GM12878 (cell line): ENCODE measurements around the gene ARAP2. TPM values are rescaled to one million over a fixed set of nuclear protein-coding genes. Genes with fewer than 3 reads are reported as not detected.
A peak's percentile ranks its signal among the peaks of the same experiment; 100 is the strongest.

Experiments used
- ATAC-seq: fragments of 200-7000 bp; cut with Tn5 transposase; 3 replicates; pipeline ENCODE4 v1.9.1; 2020; ENCODE audit warnings: mild to moderate bottlenecking, moderate library complexity
- BruUV-seq: library from RNA; stranded (reverse); fragments of 400-500 nt; replicated peaks from 2 replicates; lab custom pipeline; 2021; lab: Mats Ljungman, UMichigan
- CTCF ChIA-PET: fragments of 300-600 bp; sonication (Branson Sonifier 250); formaldehyde crosslinking; extraction: SDS; loops from one replicate; lab custom pipeline; 2021; ENCODE audit warnings: inconsistent platforms; lab: Yijun Ruan, JAX
- POLR2A ChIA-PET: fragments of 350-600 bp; formaldehyde crosslinking; extraction: SDS; loops from one replicate; lab custom pipeline; 2021; ENCODE audit warnings: inconsistent platforms; lab: Charles Lee
- RAD21 ChIA-PET: fragments of 300-600 bp; sonication (Branson Sonifier 250); formaldehyde crosslinking; loops from one replicate; lab custom pipeline; 2023; ENCODE audit warnings: antibody characterized with exemption; ENCODE audit not compliant: unreplicated experiment; lab: Charles Lee
- SMC1A ChIA-PET: fragments of 300-600 bp; sonication (Branson Sonifier 250); formaldehyde crosslinking; loops from one replicate; lab custom pipeline; 2023; ENCODE audit not compliant: unreplicated experiment, uncharacterized antibody; lab: Charles Lee
- DNase-seq: peaks from one replicate; pipeline ENCODE4 v3.0.0-alpha.2; 2011; ENCODE audit warnings: low read depth, low spot score
- FAIRE-seq: peaks from 3 replicates; lab custom pipeline; 2011; peaks lifted over from hg19 to GRCh38; lab: Jason Lieb, UNC
- H2AFZ ChIP-seq: 2 replicates; pipeline ENCODE4 v1.6.0; 2011; ENCODE audit warnings: low read depth, low read length, control low read depth; ENCODE audit not compliant: control insufficient read depth
- H3K27ac ChIP-seq: 2 replicates; pipeline ENCODE4 v1.5.1; 2011; ENCODE audit warnings: control low read depth; ENCODE audit not compliant: control insufficient read depth, insufficient read depth
- H3K27me3 ChIP-seq, 2 experiments: replicated peaks in 1 of 2; 2 replicates each; pipeline versions ENCODE4 v1.6.0 to v1.6.1; 2011; ENCODE audit warnings: low read length in 1 of 2; ENCODE audit not compliant: control insufficient read depth in 2 of 2, insufficient read depth in 2 of 2
- H3K36me3 ChIP-seq, 2 experiments: 2 replicates each; pipeline ENCODE4 v1.5.1; 2011; ENCODE audit warnings: low read length in 1 of 2; ENCODE audit not compliant: control insufficient read depth in 2 of 2, insufficient read depth in 2 of 2
- H3K4me1 ChIP-seq: 2 replicates; pipeline ENCODE4 v1.6.1; 2011; ENCODE audit warnings: mild to moderate bottlenecking, low read length, moderate library complexity, mixed read lengths; ENCODE audit not compliant: control insufficient read depth, insufficient read depth
- H3K4me2 ChIP-seq: 2 replicates; pipeline ENCODE4 v1.6.0; 2011; ENCODE audit warnings: control low read depth; ENCODE audit not compliant: control insufficient read depth, insufficient read depth
- H3K4me3 ChIP-seq: fragments of 200-600 bp; sonication (generic); 2 replicates; pipeline ENCODE4 v1.5.1; 2016
- H3K79me2 ChIP-seq: 2 replicates; pipeline ENCODE4 v1.6.0; 2011; ENCODE audit warnings: low read length; ENCODE audit not compliant: control insufficient read depth, insufficient read depth
- H3K9ac ChIP-seq: 2 replicates; pipeline ENCODE4 v1.8.0; 2011; ENCODE audit warnings: low read length, control low read depth, mixed read lengths; ENCODE audit not compliant: control insufficient read depth, insufficient read depth
- H3K9me3 ChIP-seq: replicated peaks from 3 replicates; pipeline ENCODE4 v1.5.1; 2011; ENCODE audit warnings: mild to moderate bottlenecking, low read length; ENCODE audit not compliant: control insufficient read depth, insufficient read depth
- H4K20me1 ChIP-seq: 2 replicates; pipeline ENCODE4 v1.6.0; 2011; ENCODE audit not compliant: control insufficient read depth, insufficient read depth
- BMI1 ChIP-seq: fragments of 450-650 bp; IDR thresholded peaks from 2 replicates; pipeline ENCODE4 v1.6.1; 2016; ENCODE audit warnings: mild to moderate bottlenecking, moderate library complexity, borderline replicate concordance
- CHD1 ChIP-seq: IDR thresholded peaks from 2 replicates; pipeline ENCODE4 v1.6.1; 2012; ENCODE audit warnings: low read depth, low read length, improper control_type of control experiment
- CHD4 ChIP-seq: fragments of 200-600 bp; sonication (generic); IDR thresholded peaks from 2 replicates; pipeline ENCODE4 v1.6.1; 2016; ENCODE audit warnings: mild to moderate bottlenecking
- CREM ChIP-seq: IDR thresholded peaks from 2 replicates; pipeline ENCODE4 v1.6.1; 2014; ENCODE audit warnings: antibody characterized with exemption, low read depth
- GATAD2B ChIP-seq: fragments of 450-650 bp; conservative IDR thresholded peaks from 2 replicates; pipeline ENCODE4 v1.6.1; 2017; ENCODE audit warnings: low read depth, mild to moderate bottlenecking, moderate library complexity
- IRF4 ChIP-seq: IDR thresholded peaks from 2 replicates; pipeline ENCODE4 v1.6.1; 2011; ENCODE audit warnings: low read depth, low read length
- JUNB ChIP-seq: IDR thresholded peaks from 2 replicates; pipeline ENCODE4 v1.6.1; 2016; ENCODE audit warnings: antibody characterized with exemption, mild to moderate bottlenecking
- MYC ChIP-seq: IDR thresholded peaks from 2 replicates; pipeline ENCODE4 v1.6.1; 2011; ENCODE audit warnings: mild to moderate bottlenecking, low read length, moderate library complexity, inconsistent platforms; ENCODE audit not compliant: insufficient read depth, insufficient replicate concordance, insufficient read length, severe bottlenecking
- PAX5 ChIP-seq: IDR thresholded peaks from 2 replicates; pipeline ENCODE4 v1.6.1; 2011; ENCODE audit warnings: low read depth, low read length, borderline replicate concordance
- RAD21 ChIP-seq: IDR thresholded peaks from 2 replicates; pipeline ENCODE4 v1.6.1; 2011; ENCODE audit warnings: mild to moderate bottlenecking, low read depth, low read length, moderate library complexity; ENCODE audit not compliant: insufficient read depth
- RAD51 ChIP-seq: fragments of 450-650 bp; IDR thresholded peaks from 2 replicates; pipeline ENCODE4 v1.6.1; 2016; ENCODE audit warnings: moderate library complexity, mild to moderate bottlenecking, inconsistent platforms
- RBBP5 ChIP-seq: fragments of 200-600 bp; sonication (generic); conservative IDR thresholded peaks from 2 replicates; pipeline ENCODE4 v1.6.1; 2016
- RELA ChIP-seq: fragments of 450-650 bp; IDR thresholded peaks from 2 replicates; pipeline ENCODE4 v1.8.0; 2014; ENCODE audit warnings: borderline replicate concordance; ENCODE audit not compliant: partially characterized antibody
- RUNX3 ChIP-seq: IDR thresholded peaks from 2 replicates; pipeline ENCODE4 v1.6.1; 2012; ENCODE audit warnings: low read length, inconsistent platforms
- SMAD1 ChIP-seq: fragments of 450-650 bp; IDR thresholded peaks from 2 replicates; pipeline ENCODE4 v1.6.1; 2018; ENCODE audit warnings: mild to moderate bottlenecking, low read depth; ENCODE audit not compliant: partially characterized antibody
- ZNF207 ChIP-seq: fragments of 450-650 bp; IDR thresholded peaks from 2 replicates; pipeline ENCODE4 v1.6.1; 2014; ENCODE audit warnings: antibody characterized with exemption, mild to moderate bottlenecking, borderline replicate concordance
- ZSCAN29 ChIP-seq: fragments of 450-650 bp; IDR thresholded peaks from 2 replicates; pipeline ENCODE4 v1.6.1; 2017; ENCODE audit warnings: mild to moderate bottlenecking, moderate library complexity
- ZZZ3 ChIP-seq: IDR thresholded peaks from 2 replicates; pipeline ENCODE4 v1.6.1; 2011; ENCODE audit warnings: low read depth; ENCODE audit not compliant: control insufficient read depth, insufficient read length
- WGBS: methylation state at CpG from one replicate; pipeline ENCODE4 v1.1.6; 2016; ENCODE audit warnings: low lambda C conversion rate; ENCODE audit not compliant: insufficient replicate concordance, insufficient coverage; ENCODE audit errors: missing lambda C conversion rate; 5-methylcytosine and 5-hydroxymethylcytosine counted together
- in situ Hi-C: fragments of 300-500 bp; cut with MboI; formaldehyde crosslinking; loops from 9 replicates; pipeline ENCODE4 v1.14.3; 2018; ENCODE audit warnings: mixed read lengths
- intact Hi-C: fragments of 100-400 bp; cut with micrococcal nuclease; formaldehyde crosslinking; loops from one replicate; pipeline ENCODE4 v1.14.2; 2022; ENCODE audit not compliant: unreplicated experiment
- polyA plus RNA-seq, 11 experiments: library from polyadenylated mRNA; depleted of rRNA in 4 of 11; unstranded in 6 of 11; stranded (reverse) in 5 of 11; fragments of >200 nt; fragmentation: Nextera tagmentation in 4 of 11; fragmentation: Illumina TruSeq in 1 of 11; extraction: Ambion mirVana in 4 of 11; extraction: Trizol in 1 of 11; gene quantifications; 1 replicate in 1 of 11; 2 replicates in 10 of 11; pipeline versions ENCODE4 v1.2.1 to v1.2.3, GENCODE V29; 2011 to 2016; ENCODE audit warnings: inconsistent platforms in 2 of 11, missing spikeins in 2 of 11, low read depth in 1 of 11
- total RNA-seq, 4 experiments: library from RNA; depleted of rRNA in 3 of 4; stranded (reverse); fragments of >200 nt in 3 of 4; fragmentation: Illumina TruSeq in 1 of 4; extraction: Trizol in 1 of 4; gene quantifications; 2 replicates each; pipeline versions ENCODE4 v1.2.1 to v1.2.3, GENCODE V29; 2013 to 2021
- TF ChIP-seq, protein P1 (sequence below): fragments of 450-650 bp; IDR thresholded peaks from 2 replicates; pipeline ENCODE4 v1.6.1; 2017; ENCODE audit warnings: antibody characterized with exemption, mild to moderate bottlenecking, moderate library complexity
- TF ChIP-seq, protein P2 (sequence below): IDR thresholded peaks from 2 replicates; pipeline ENCODE4 v1.6.1; 2011; ENCODE audit warnings: low read depth, low read length, improper control_type of control experiment, borderline replicate concordance
- TF ChIP-seq, protein P3 (sequence below): IDR thresholded peaks from 2 replicates; pipeline ENCODE4 v1.6.1; 2012; ENCODE audit warnings: low read length, inconsistent platforms

ARAP2 gene
- total and polyA plus RNA-seq, 10 of the 15 experiments (the other 5 are each of a cell fraction or from before 2014, with no cell fraction given) = 5.4 to 36.1 (median 12.2) TPM

DNA sequence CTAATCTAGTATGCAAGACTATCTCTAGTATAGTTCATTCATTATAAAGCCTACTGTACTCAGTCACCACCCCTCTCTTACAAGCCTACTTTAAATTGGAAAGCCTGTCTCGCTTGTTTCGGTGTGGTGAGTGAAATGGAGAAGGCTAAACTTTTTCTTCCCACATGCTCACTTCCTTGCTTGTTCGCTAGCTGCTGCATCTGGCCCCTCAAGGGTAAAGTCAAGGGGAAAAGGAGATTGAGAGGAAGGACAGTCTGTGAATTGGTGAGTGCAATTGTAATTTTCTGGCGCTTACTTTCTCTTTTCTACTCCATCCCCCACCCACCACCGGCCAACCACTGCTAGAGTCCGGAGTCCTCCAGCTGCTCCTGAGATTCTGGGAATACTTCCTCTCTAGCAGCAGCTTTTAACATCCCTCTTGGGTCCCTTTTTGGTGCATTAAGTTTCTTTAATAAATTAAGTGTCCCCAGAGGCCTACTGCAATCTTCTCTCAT is 12.1 kb upstream of the ARAP2 start:
- H3K9ac ChIP-seq = peak overlapping the region; percentile 63
- peak overlapping the region; percentile 85 for H3K27ac ChIP-seq
- H3K27me3 ChIP-seq = no peaks in the 10 kb centered on the region
- H4K20me1 ChIP-seq = no peaks in the 10 kb centered on the region
- ATAC-seq (peak; percentile 81), FAIRE-seq (no peak), DNase-seq (peak; percentile 70)
- peak overlapping the region; percentile 87 for H3K4me2 ChIP-seq
- no peaks in the 10 kb centered on the region; the same call in 2 of the 3 replicates for H3K9me3 ChIP-seq
- CTCF ChIA-PET = interaction anchor here (1.0 kb wide), 1 partner anchor 143 kb away, joined by 4 read pairs; no protein-coding TSS in a partner anchor
- POLR2A ChIA-PET = interaction anchor here (0.8 to 2.4 kb wide), 2 partner anchors 13 to 30 kb away, joined by 5 to 7 read pairs; partner anchors contain the start of gene ARAP2
- H3K4me3 ChIP-seq = peak overlapping the region; percentile 65
- H2AFZ ChIP-seq = peak overlapping the region; percentile 87
- WGBS = 0% methylated on average over 6 of the region's 6 CpGs
- no peaks in the 10 kb centered on the region for H3K79me2 ChIP-seq
- RAD21 ChIA-PET = interaction anchor here (1.0 to 5.6 kb wide), 3 partner anchors 13 to 69 kb away, joined by 3 to 51 read pairs (median 3); partner anchors contain the start of gene ARAP2
- intact Hi-C loops (loop anchor here (1.0 to 2.0 kb wide), 2 partner anchors 64 to 92 kb away; no protein-coding TSS in a partner anchor), in situ Hi-C loops (no loop called here)
- H3K36me3 ChIP-seq = no peaks in the 10 kb centered on the region
- SMC1A ChIA-PET = interaction anchor here (0.7 to 5.1 kb wide), 7 partner anchors 14 to 92 kb away, joined by 3 to 42 read pairs (median 4); no protein-coding TSS in a partner anchor
- peaks cover 11% of the 10 kb centered on the region for H3K4me1 ChIP-seq
- no TSS peak for BruUV-seq
- TF ChIP-seq, protein P1, sequence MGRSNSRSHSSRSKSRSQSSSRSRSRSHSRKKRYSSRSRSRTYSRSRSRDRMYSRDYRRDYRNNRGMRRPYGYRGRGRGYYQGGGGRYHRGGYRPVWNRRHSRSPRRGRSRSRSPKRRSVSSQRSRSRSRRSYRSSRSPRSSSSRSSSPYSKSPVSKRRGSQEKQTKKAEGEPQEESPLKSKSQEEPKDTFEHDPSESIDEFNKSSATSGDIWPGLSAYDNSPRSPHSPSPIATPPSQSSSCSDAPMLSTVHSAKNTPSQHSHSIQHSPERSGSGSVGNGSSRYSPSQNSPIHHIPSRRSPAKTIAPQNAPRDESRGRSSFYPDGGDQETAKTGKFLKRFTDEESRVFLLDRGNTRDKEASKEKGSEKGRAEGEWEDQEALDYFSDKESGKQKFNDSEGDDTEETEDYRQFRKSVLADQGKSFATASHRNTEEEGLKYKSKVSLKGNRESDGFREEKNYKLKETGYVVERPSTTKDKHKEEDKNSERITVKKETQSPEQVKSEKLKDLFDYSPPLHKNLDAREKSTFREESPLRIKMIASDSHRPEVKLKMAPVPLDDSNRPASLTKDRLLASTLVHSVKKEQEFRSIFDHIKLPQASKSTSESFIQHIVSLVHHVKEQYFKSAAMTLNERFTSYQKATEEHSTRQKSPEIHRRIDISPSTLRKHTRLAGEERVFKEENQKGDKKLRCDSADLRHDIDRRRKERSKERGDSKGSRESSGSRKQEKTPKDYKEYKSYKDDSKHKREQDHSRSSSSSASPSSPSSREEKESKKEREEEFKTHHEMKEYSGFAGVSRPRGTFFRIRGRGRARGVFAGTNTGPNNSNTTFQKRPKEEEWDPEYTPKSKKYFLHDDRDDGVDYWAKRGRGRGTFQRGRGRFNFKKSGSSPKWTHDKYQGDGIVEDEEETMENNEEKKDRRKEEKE = no peak
- no peak for TF ChIP-seq CHD4
- TF ChIP-seq RAD51 = no peak
- peak; percentile 58; the same call in 1 of the 2 replicates for TF ChIP-seq IRF4
- TF ChIP-seq BMI1 = no peak
- no peak for TF ChIP-seq PAX5
- TF ChIP-seq, protein P2, sequence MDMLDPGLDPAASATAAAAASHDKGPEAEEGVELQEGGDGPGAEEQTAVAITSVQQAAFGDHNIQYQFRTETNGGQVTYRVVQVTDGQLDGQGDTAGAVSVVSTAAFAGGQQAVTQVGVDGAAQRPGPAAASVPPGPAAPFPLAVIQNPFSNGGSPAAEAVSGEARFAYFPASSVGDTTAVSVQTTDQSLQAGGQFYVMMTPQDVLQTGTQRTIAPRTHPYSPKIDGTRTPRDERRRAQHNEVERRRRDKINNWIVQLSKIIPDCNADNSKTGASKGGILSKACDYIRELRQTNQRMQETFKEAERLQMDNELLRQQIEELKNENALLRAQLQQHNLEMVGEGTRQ = no peak
- TF ChIP-seq RELA = no peak
- TF ChIP-seq RAD21 = no peak
- peak; percentile 72 for TF ChIP-seq JUNB
- peak; percentile 40; the same call in 1 of the 2 replicates for TF ChIP-seq GATAD2B
- TF ChIP-seq CHD1 = no peak
- TF ChIP-seq ZZZ3 = no peak
- TF ChIP-seq RBBP5 = no peak
- TF ChIP-seq, protein P3, sequence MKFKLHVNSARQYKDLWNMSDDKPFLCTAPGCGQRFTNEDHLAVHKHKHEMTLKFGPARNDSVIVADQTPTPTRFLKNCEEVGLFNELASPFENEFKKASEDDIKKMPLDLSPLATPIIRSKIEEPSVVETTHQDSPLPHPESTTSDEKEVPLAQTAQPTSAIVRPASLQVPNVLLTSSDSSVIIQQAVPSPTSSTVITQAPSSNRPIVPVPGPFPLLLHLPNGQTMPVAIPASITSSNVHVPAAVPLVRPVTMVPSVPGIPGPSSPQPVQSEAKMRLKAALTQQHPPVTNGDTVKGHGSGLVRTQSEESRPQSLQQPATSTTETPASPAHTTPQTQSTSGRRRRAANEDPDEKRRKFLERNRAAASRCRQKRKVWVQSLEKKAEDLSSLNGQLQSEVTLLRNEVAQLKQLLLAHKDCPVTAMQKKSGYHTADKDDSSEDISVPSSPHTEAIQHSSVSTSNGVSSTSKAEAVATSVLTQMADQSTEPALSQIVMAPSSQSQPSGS = peak; percentile 18; the same call in 1 of the 2 replicates
- TF ChIP-seq SMAD1 = no peak
- TF ChIP-seq CREM = peak; percentile 47
- no peak for TF ChIP-seq ZSCAN29
- TF ChIP-seq MYC = no peak
- TF ChIP-seq ZNF207 = no peak
- peak; percentile 78 for TF ChIP-seq RUNX3
